ENCODE results near the gene NKAIN2. TPM values are rescaled to one million over a fixed set of nuclear protein-coding genes. Genes with fewer than 3 reads are reported as not detected.

NKAIN2 gene
- total RNA-seq, 1 donor from 2014 or later, result not detected

DNA sequence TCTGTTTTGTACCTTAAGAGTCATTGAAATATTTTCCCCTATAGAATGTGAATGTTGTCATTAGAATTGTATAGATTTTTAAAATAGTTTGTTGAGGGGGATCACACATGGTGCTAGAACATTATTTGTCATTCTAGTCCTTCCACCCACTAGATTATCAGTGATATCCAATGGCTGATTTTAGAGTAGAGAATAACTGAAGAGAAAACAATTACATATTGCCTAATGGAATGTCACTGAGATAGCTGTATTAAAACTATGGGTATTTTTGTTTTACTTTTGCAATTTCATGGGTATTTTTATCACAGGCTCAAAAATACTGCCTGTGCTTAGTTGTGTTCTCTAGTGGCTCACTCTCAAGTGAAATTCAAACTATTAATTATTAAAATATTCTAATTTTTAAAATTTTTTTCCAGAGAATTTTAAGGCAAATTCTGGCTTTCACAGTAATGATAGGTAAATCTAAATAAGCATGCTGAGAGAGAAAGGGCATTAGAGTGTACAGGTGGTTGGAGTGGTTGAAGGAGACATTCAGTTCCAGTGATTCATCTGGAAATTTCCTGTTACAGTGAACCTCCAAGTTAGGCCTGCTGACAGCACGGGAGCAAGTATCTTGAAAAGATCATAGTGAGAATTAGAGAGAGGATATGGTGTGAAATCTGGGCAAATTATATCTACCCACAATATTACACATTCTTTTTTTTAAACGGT lies 399.6 kb downstream of the NKAIN2 start:
- intact Hi-C loops (cut with DNase I), result no loop called here
- no peak for ATAC-seq
- TF ChIP-seq, protein P1, sequence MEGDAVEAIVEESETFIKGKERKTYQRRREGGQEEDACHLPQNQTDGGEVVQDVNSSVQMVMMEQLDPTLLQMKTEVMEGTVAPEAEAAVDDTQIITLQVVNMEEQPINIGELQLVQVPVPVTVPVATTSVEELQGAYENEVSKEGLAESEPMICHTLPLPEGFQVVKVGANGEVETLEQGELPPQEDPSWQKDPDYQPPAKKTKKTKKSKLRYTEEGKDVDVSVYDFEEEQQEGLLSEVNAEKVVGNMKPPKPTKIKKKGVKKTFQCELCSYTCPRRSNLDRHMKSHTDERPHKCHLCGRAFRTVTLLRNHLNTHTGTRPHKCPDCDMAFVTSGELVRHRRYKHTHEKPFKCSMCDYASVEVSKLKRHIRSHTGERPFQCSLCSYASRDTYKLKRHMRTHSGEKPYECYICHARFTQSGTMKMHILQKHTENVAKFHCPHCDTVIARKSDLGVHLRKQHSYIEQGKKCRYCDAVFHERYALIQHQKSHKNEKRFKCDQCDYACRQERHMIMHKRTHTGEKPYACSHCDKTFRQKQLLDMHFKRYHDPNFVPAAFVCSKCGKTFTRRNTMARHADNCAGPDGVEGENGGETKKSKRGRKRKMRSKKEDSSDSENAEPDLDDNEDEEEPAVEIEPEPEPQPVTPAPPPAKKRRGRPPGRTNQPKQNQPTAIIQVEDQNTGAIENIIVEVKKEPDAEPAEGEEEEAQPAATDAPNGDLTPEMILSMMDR (IDR thresholded peaks at IDR 0.05), result no peak

DNA sequence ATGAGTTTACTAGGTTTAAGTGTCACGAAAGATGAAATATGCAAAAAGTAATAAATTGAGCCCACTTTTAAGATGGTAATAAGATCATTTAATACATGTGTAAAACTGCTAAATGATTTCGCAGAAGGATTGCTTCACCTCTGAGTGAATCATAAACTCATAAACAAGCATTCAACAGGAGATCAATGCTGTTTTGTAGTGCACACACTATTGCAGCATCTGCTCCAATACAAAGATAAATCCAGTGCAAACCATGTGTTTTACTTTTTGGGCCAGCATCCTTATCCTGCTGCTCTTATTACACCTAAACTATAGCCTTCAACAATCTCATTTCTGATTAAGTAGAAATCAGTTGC lies 400.1 kb downstream of the NKAIN2 start:
- Histone ChIP-seq H3K4me3 (no peak overlapping the region), H3K27ac (no peak overlapping the region), H3K36me3 (no peaks in the 10 kb centered on the region), H3K4me1 (no peaks in the 10 kb centered on the region), H3K27me3 (no peaks in the 10 kb centered on the region), H3K9me3 (no peaks in the 10 kb centered on the region)
- DNase-seq, result no peak
- intact Hi-C loops (cut with DNase I), result no loop called here
- no peak for ATAC-seq
- TF ChIP-seq, protein P1 (IDR thresholded peaks at IDR 0.05), result no peak

More for the DNA sequence above, 399.6 kb downstream of the NKAIN2 start:
- no peak for DNase-seq
- no peaks in the 10 kb centered on the region for H3K4me1 ChIP-seq
- H3K27me3 ChIP-seq, result no peaks in the 10 kb centered on the region
- no peak overlapping the region for H3K4me3 ChIP-seq
- H3K9me3 ChIP-seq, result no peaks in the 10 kb centered on the region
- H3K36me3 ChIP-seq, result no peaks in the 10 kb centered on the region
- H3K27ac ChIP-seq, result no peak overlapping the region

DNA sequence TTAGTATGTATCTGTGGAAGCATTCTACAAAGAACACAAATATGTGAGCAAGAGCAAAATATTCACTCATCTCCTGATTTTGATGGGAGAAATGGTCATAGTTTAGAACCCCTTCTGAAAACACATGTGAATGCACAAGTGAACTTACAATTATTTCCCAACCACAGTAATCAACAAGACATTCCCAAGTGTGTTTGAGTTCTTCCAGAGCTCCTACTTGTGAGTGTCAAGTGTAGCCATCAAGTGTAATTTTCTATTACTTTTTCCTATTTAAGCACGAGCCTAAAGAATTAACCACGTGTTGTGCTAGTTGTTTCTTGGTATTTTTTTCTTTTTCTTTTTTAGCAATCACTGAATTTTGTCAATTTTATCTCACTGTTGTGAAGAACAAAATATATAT lies 402.3 kb downstream of the NKAIN2 start:
- intact Hi-C loops (cut with DNase I), result no loop called here
- TF ChIP-seq, protein P1 (IDR thresholded peaks at IDR 0.05), result no peak
- no peak for ATAC-seq

DNA sequence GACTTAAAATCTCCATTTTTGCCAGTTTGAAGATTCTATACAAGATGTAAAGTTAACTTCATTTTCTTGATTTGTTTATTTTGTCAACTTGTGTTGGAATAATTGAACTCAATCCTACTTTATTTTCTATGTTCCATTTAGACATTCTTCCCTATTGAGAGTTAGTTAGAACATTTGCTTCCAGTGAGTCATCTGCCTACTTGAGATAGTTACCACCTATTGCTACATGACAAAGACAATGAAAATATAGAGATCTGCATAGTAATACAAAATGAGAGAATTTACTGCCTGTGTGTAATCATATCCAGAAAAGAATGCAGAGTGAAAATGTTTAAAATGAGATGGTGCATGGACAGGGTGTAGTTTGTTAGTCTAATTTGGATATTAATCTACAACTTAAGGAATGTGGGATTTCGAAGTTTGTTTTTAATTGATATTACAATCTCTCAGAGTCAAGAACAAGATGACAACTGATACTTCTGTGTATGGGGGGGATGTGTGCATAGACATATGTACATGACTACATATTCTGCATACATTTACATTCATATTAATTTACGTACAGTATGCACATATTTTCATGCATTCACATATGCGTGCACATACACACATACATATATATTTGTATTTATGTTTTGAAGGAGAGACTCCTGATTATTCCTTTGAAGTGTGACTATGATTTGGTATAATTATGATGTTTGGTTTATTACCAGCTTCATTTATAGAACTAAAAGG lies 420.1 kb downstream of the NKAIN2 start:
- intact Hi-C loops (cut with DNase I), result no loop called here
- ATAC-seq, result no peak

More for the DNA sequence above, 402.3 kb downstream of the NKAIN2 start:
- Histone ChIP-seq H3K27me3 (no peaks in the 10 kb centered on the region), H3K4me3 (no peak overlapping the region), H3K4me1 (no peaks in the 10 kb centered on the region), H3K36me3 (no peaks in the 10 kb centered on the region), H3K27ac (no peak overlapping the region), H3K9me3 (no peaks in the 10 kb centered on the region)
- no peak for DNase-seq

DNA sequence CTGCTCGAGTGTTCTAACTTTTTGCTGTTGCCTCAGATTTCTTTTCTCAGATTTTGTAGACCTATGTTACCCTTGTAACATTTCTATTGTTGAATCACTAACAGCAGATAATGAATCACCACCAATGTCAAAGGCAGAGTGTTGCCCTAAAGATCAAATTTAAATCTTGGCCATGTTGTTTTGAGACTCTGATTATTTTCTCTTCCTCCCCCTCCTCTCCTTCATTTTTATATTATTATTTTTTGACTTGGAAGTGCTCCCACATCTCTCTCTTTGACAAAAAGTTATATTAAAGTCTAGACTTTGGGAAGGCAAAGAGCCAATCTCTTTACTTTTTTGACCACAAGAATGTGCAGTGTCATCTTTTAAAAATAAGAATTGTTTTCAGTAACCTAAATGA lies 422.7 kb downstream of the NKAIN2 start:
- no peak for ATAC-seq
- Histone ChIP-seq H3K4me3 (no peak overlapping the region), H3K27ac (no peak overlapping the region), H3K9me3 (no peaks in the 10 kb centered on the region), H3K27me3 (no peaks in the 10 kb centered on the region), H3K36me3 (no peaks in the 10 kb centered on the region), H3K4me1 (no peaks in the 10 kb centered on the region)
- TF ChIP-seq, protein P1 (IDR thresholded peaks at IDR 0.05), result no peak
- intact Hi-C loops (cut with DNase I), result no loop called here
- DNase-seq, result no peak

More for the DNA sequence above, 420.1 kb downstream of the NKAIN2 start:
- Histone ChIP-seq H3K27ac (no peak overlapping the region), H3K36me3 (no peaks in the 10 kb centered on the region), H3K4me1 (no peaks in the 10 kb centered on the region), H3K4me3 (no peak overlapping the region), H3K9me3 (no peaks in the 10 kb centered on the region), H3K27me3 (no peaks in the 10 kb centered on the region)
- DNase-seq, result no peak
- TF ChIP-seq, protein P1 (IDR thresholded peaks at IDR 0.05), result no peak
